WTC11 (cell line): Measurements from ENCODE around the gene OR2L8. TPM values are rescaled to one million over a fixed set of nuclear protein-coding genes. Genes with fewer than 3 reads are reported as not detected.

Experiments
- ATAC-seq: fragments of 200-7000 bp; cut with Tn5 transposase; 2 replicates; pipeline ENCODE4 v1.10.0; 2021; ENCODE audit warnings: mild to moderate bottlenecking, moderate library complexity
- CTCF ChIA-PET: fragments of 300-600 bp; sonication (Branson Sonifier 250); formaldehyde crosslinking; loops from one replicate; lab custom pipeline; 2021; ENCODE audit warnings: antibody characterized with exemption; lab: Charles Lee
- POLR2A ChIA-PET: fragments of 350-600 bp; sonication (Branson Sonifier 250); formaldehyde crosslinking; loops from one replicate; lab custom pipeline; 2021; ENCODE audit warnings: antibody characterized with exemption; lab: Charles Lee
- DNase-seq: peaks from one replicate; pipeline ENCODE4 v3.0.0; 2021; ENCODE audit warnings: low spot score
- H3K27ac Mint-ChIP-seq: 2 replicates; pipeline ENCODE4 v1.8.0; 2021; ENCODE audit warnings: mixed read lengths
- H3K27me3 Mint-ChIP-seq: 2 replicates; pipeline ENCODE4 v1.8.0; 2021; ENCODE audit warnings: low read depth, mild to moderate bottlenecking, moderate library complexity, mixed read lengths
- H3K36me3 Mint-ChIP-seq: 2 replicates; pipeline ENCODE4 v1.8.0; 2021; ENCODE audit warnings: mixed read lengths
- H3K4me1 Mint-ChIP-seq: 2 replicates; pipeline ENCODE4 v1.8.0; 2022; ENCODE audit warnings: mixed read lengths
- H3K4me3 Mint-ChIP-seq: 2 replicates; pipeline ENCODE4 v1.8.0; 2021; ENCODE audit warnings: mild to moderate bottlenecking, moderate library complexity, mixed read lengths
- H3K9me3 Mint-ChIP-seq: 2 replicates; pipeline ENCODE4 v1.8.0; 2021; ENCODE audit warnings: mixed read lengths
- CBFB ChIP-seq: sonication (generic); formaldehyde crosslinking; IDR thresholded peaks from 2 replicates; pipeline ENCODE4 v1.8.1; 2022; ENCODE audit warnings: mild to moderate bottlenecking, low read depth, missing genetic modification reagents
- CREM ChIP-seq: sonication (generic); formaldehyde crosslinking; IDR thresholded peaks from 2 replicates; pipeline ENCODE4 v1.8.1; 2022; ENCODE audit warnings: mild to moderate bottlenecking, missing genetic modification reagents, moderate library complexity
- ETV6 ChIP-seq: sonication (generic); formaldehyde crosslinking; IDR thresholded peaks from 2 replicates; pipeline ENCODE4 v1.8.1; 2022; ENCODE audit warnings: mild to moderate bottlenecking, missing genetic modification reagents
- HMGA2 ChIP-seq: fragments of 250-450 bp; sonication (Bioruptor Pico); IDR thresholded peaks from 2 replicates; pipeline ENCODE4 v1.4.0; 2021; ENCODE audit warnings: mild to moderate bottlenecking, moderate library complexity
- JAZF1 ChIP-seq: fragments of 250-450 bp; sonication (Bioruptor Pico); IDR thresholded peaks from 2 replicates; pipeline ENCODE4 v1.9.0; 2021; ENCODE audit warnings: moderate library complexity, mild to moderate bottlenecking, inconsistent platforms
- MYBL2 ChIP-seq: sonication (generic); formaldehyde crosslinking; IDR thresholded peaks from 2 replicates; pipeline ENCODE4 v1.8.1; 2023; ENCODE audit warnings: mild to moderate bottlenecking, moderate library complexity, missing genetic modification reagents
- RORB ChIP-seq: fragments of 250-450 bp; sonication (Bioruptor Pico); IDR thresholded peaks from 2 replicates; pipeline ENCODE4 v1.9.0; 2021; ENCODE audit warnings: mild to moderate bottlenecking
- SMAD3 ChIP-seq: sonication (generic); formaldehyde crosslinking; IDR thresholded peaks from 2 replicates; pipeline ENCODE4 v1.8.0; 2022; ENCODE audit warnings: missing genetic modification reagents, mild to moderate bottlenecking, borderline replicate concordance
- TP53 ChIP-seq: sonication (generic); formaldehyde crosslinking; IDR thresholded peaks from 2 replicates; pipeline ENCODE4 v1.8.1; 2023; ENCODE audit warnings: mild to moderate bottlenecking, missing genetic modification reagents
- ZNF121 ChIP-seq: sonication (generic); formaldehyde crosslinking; IDR thresholded peaks from 2 replicates; pipeline ENCODE4 v1.8.0; 2023; ENCODE audit warnings: missing genetic modification reagents
- total RNA-seq: library from RNA; stranded (reverse); gene quantifications from 3 replicates; pipeline ENCODE4 v1.2.3, GENCODE V29; 2021
- TF ChIP-seq, protein P1 (sequence below): sonication (generic); formaldehyde crosslinking; conservative IDR thresholded peaks from 2 replicates; pipeline ENCODE4 v1.8.1; 2022; ENCODE audit warnings: mild to moderate bottlenecking, missing genetic modification reagents
- TF ChIP-seq, protein P2 (sequence below): sonication (generic); formaldehyde crosslinking; IDR thresholded peaks from 2 replicates; pipeline ENCODE4 v1.8.0; 2022; ENCODE audit warnings: mild to moderate bottlenecking, missing genetic modification reagents
- TF ChIP-seq, protein P3 (sequence below): sonication (generic); formaldehyde crosslinking; IDR thresholded peaks from 2 replicates; pipeline ENCODE4 v1.8.1; 2023; ENCODE audit warnings: mild to moderate bottlenecking, missing genetic modification reagents
- TF ChIP-seq, protein P4 (sequence below): fragments of 250-450 bp; sonication (Bioruptor Pico); IDR thresholded peaks from 2 replicates; pipeline ENCODE4 v1.9.0; 2021; ENCODE audit warnings: mild to moderate bottlenecking, borderline replicate concordance
- TF ChIP-seq, protein P5 (sequence below): fragments of 250-450 bp; sonication (Bioruptor Pico); IDR thresholded peaks from 2 replicates; pipeline ENCODE4 v1.9.0; 2021; ENCODE audit warnings: mild to moderate bottlenecking
- TF ChIP-seq, protein P6 (sequence below): fragments of 250-450 bp; sonication (Bioruptor Pico); IDR thresholded peaks from 2 replicates; pipeline ENCODE4 v1.9.0; 2021; ENCODE audit warnings: moderate library complexity, mild to moderate bottlenecking, inconsistent platforms, borderline replicate concordance
- TF ChIP-seq, protein P7 (sequence below): sonication (generic); formaldehyde crosslinking; IDR thresholded peaks from 2 replicates; pipeline ENCODE4 v1.8.1; 2023; ENCODE audit warnings: mild to moderate bottlenecking, missing genetic modification reagents, moderate library complexity

Gene OR2L8
- total RNA-seq, 1 experiment from 2014 or later: not detected

DNA sequence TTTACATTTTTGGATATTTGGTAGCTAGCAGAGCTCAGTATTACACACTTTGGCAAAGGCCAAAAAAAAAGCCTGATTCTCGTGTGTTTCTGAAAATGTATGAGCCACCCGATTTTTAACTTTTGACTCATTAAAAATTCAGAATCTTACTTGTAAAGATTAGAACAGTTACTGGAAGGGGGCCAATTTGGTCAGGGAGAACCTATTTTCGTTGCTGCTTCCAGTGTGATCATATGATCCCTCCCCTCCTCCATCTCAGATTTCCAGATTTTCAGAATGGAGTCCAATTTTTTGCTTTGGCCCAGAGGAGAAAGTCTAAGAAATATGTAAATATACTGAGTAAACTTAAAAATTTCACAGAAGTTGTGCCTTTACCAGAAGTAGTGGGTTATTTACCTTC is 13.1 kb downstream of the OR2L8 start:
- peaks cover 66% of the 10 kb centered on the region for H3K9me3 Mint-ChIP-seq
- H3K27ac Mint-ChIP-seq: no peak overlapping the region
- peaks cover 45% of the 10 kb centered on the region for H3K36me3 Mint-ChIP-seq
- no peaks in the 10 kb centered on the region for H3K4me1 Mint-ChIP-seq
- H3K4me3 Mint-ChIP-seq: no peak overlapping the region
- DNase-seq (no peak), ATAC-seq (no peak)
- ChIA-PET CTCF (no interaction called here), POLR2A (no interaction called here)
- TF ChIP-seq, protein P1, sequence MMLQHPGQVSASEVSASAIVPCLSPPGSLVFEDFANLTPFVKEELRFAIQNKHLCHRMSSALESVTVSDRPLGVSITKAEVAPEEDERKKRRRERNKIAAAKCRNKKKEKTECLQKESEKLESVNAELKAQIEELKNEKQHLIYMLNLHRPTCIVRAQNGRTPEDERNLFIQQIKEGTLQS (CRISPR knock-in tag): no peak
- no peak for TF ChIP-seq RORB
- no peak for TF ChIP-seq CREM (CRISPR knock-in tag)
- TF ChIP-seq, protein P2, sequence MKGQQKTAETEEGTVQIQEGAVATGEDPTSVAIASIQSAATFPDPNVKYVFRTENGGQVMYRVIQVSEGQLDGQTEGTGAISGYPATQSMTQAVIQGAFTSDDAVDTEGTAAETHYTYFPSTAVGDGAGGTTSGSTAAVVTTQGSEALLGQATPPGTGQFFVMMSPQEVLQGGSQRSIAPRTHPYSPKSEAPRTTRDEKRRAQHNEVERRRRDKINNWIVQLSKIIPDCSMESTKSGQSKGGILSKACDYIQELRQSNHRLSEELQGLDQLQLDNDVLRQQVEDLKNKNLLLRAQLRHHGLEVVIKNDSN (CRISPR knock-in tag): no peak
- no peak for TF ChIP-seq ZNF121
- TF ChIP-seq SMAD3 (CRISPR knock-in tag): no peak
- TF ChIP-seq, protein P3, sequence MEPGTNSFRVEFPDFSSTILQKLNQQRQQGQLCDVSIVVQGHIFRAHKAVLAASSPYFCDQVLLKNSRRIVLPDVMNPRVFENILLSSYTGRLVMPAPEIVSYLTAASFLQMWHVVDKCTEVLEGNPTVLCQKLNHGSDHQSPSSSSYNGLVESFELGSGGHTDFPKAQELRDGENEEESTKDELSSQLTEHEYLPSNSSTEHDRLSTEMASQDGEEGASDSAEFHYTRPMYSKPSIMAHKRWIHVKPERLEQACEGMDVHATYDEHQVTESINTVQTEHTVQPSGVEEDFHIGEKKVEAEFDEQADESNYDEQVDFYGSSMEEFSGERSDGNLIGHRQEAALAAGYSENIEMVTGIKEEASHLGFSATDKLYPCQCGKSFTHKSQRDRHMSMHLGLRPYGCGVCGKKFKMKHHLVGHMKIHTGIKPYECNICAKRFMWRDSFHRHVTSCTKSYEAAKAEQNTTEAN (CRISPR knock-in tag): no peak
- TF ChIP-seq JAZF1 (CRISPR knock-in tag): no peak
- TF ChIP-seq, protein P4, sequence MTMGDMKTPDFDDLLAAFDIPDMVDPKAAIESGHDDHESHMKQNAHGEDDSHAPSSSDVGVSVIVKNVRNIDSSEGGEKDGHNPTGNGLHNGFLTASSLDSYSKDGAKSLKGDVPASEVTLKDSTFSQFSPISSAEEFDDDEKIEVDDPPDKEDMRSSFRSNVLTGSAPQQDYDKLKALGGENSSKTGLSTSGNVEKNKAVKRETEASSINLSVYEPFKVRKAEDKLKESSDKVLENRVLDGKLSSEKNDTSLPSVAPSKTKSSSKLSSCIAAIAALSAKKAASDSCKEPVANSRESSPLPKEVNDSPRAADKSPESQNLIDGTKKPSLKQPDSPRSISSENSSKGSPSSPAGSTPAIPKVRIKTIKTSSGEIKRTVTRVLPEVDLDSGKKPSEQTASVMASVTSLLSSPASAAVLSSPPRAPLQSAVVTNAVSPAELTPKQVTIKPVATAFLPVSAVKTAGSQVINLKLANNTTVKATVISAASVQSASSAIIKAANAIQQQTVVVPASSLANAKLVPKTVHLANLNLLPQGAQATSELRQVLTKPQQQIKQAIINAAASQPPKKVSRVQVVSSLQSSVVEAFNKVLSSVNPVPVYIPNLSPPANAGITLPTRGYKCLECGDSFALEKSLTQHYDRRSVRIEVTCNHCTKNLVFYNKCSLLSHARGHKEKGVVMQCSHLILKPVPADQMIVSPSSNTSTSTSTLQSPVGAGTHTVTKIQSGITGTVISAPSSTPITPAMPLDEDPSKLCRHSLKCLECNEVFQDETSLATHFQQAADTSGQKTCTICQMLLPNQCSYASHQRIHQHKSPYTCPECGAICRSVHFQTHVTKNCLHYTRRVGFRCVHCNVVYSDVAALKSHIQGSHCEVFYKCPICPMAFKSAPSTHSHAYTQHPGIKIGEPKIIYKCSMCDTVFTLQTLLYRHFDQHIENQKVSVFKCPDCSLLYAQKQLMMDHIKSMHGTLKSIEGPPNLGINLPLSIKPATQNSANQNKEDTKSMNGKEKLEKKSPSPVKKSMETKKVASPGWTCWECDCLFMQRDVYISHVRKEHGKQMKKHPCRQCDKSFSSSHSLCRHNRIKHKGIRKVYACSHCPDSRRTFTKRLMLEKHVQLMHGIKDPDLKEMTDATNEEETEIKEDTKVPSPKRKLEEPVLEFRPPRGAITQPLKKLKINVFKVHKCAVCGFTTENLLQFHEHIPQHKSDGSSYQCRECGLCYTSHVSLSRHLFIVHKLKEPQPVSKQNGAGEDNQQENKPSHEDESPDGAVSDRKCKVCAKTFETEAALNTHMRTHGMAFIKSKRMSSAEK: no peak
- TF ChIP-seq, protein P5, sequence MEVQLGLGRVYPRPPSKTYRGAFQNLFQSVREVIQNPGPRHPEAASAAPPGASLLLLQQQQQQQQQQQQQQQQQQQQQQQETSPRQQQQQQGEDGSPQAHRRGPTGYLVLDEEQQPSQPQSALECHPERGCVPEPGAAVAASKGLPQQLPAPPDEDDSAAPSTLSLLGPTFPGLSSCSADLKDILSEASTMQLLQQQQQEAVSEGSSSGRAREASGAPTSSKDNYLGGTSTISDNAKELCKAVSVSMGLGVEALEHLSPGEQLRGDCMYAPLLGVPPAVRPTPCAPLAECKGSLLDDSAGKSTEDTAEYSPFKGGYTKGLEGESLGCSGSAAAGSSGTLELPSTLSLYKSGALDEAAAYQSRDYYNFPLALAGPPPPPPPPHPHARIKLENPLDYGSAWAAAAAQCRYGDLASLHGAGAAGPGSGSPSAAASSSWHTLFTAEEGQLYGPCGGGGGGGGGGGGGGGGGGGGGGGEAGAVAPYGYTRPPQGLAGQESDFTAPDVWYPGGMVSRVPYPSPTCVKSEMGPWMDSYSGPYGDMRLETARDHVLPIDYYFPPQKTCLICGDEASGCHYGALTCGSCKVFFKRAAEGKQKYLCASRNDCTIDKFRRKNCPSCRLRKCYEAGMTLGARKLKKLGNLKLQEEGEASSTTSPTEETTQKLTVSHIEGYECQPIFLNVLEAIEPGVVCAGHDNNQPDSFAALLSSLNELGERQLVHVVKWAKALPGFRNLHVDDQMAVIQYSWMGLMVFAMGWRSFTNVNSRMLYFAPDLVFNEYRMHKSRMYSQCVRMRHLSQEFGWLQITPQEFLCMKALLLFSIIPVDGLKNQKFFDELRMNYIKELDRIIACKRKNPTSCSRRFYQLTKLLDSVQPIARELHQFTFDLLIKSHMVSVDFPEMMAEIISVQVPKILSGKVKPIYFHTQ (CRISPR knock-in tag): no peak
- TF ChIP-seq MYBL2 (CRISPR knock-in tag): no peak
- TF ChIP-seq ETV6 (CRISPR knock-in tag): no peak
- no peak for TF ChIP-seq CBFB (CRISPR knock-in tag)
- TF ChIP-seq HMGA2 (CRISPR knock-in tag): no peak
- TF ChIP-seq TP53 (CRISPR knock-in tag): no peak
- TF ChIP-seq, protein P6, sequence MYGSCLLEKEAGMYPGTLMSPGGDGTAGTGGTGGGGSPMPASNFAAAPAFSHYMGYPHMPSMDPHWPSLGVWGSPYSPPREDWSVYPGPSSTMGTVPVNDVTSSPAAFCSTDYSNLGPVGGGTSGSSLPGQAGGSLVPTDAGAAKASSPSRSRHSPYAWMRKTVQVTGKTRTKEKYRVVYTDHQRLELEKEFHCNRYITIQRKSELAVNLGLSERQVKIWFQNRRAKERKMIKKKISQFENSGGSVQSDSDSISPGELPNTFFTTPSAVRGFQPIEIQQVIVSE (CRISPR knock-in tag): no peak
- TF ChIP-seq, protein P7, sequence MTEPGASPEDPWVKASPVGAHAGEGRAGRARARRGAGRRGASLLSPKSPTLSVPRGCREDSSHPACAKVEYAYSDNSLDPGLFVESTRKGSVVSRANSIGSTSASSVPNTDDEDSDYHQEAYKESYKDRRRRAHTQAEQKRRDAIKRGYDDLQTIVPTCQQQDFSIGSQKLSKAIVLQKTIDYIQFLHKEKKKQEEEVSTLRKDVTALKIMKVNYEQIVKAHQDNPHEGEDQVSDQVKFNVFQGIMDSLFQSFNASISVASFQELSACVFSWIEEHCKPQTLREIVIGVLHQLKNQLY (CRISPR knock-in tag): no peak
- peaks cover 4% of the 10 kb centered on the region; the same call in 1 of the 2 replicates for H3K27me3 Mint-ChIP-seq
